GM18861 (cell line): ENCODE data around the gene SLC6A16.
"Not testable (repeated sequence)": the region's sequence is repeated elsewhere in the genome, so short reads cannot be mapped to it uniquely, and the experiment has no call there.

Experiments
- ATAC-seq: cut with Tn5 transposase; IDR thresholded peaks from one replicate; pipeline ENCODE4 v1.9.1; 2021; ENCODE audit not compliant: unreplicated experiment

SLC6A16 gene

GRCh38 chr19:49272204-49272603, 52.8 kb downstream of the SLC6A16 start:
- ATAC-seq = no peak

GRCh38 chr19:49271080-49271753, 53.8 kb downstream of the SLC6A16 start:
- ATAC-seq = no peak

GRCh38 chr19:49266409-49266808, 58.6 kb downstream of the SLC6A16 start:
- ATAC-seq = not testable (repeated sequence)

GRCh38 chr19:49264258-49264657, 60.7 kb downstream of the SLC6A16 start:
- no peak for ATAC-seq

- ATAC-seq = no peak
These were observed 63.4 kb downstream of the SLC6A16 start for GRCh38 chr19:49261602-49262001.

- ATAC-seq = no peak
These were observed 68.3 kb downstream of the SLC6A16 start for GRCh38 chr19:49256691-49257090.

- no peak for ATAC-seq
These were observed 69.3 kb downstream of the SLC6A16 start for GRCh38 chr19:49255674-49256073.

- ATAC-seq = no peak
These were observed 75.1 kb downstream of the SLC6A16 start for GRCh38 chr19:49249933-49250332.

- ATAC-seq = no peak
These were observed 77.3 kb downstream of the SLC6A16 start for GRCh38 chr19:49247676-49248075.

- ATAC-seq = no peak
These were observed 80.7 kb downstream of the SLC6A16 start for GRCh38 chr19:49244256-49244655.

GRCh38 chr19:49243726-49244125, 81.3 kb downstream of the SLC6A16 start:
- no peak for ATAC-seq

GRCh38 chr19:49243129-49243528, 81.9 kb downstream of the SLC6A16 start:
- no peak for ATAC-seq

- ATAC-seq = no peak
These were observed 83.2 kb downstream of the SLC6A16 start for GRCh38 chr19:49241769-49242168.
